RPMI8226 (cell line): ENCODE measurements around the gene REM2.
"Not testable (repeated sequence)": the region's sequence is repeated elsewhere in the genome, so short reads cannot be mapped to it uniquely, and the experiment has no call there.

ENCODE experiments used
- DNase-seq: peaks from one replicate; pipeline ENCODE4 v3.0.0-alpha.2; 2015

REM2 gene

GRCh38 chr14:22900081-22900799 lies 17.2 kb downstream of the REM2 start:
- DNase-seq: peak; percentile 72

- DNase-seq: no peak
These were observed 18.8 kb downstream of the REM2 start for GRCh38 chr14:22901799-22902198.

GRCh38 chr14:22903742-22904087 lies 20.7 kb downstream of the REM2 start:
- no peak for DNase-seq

DNA sequence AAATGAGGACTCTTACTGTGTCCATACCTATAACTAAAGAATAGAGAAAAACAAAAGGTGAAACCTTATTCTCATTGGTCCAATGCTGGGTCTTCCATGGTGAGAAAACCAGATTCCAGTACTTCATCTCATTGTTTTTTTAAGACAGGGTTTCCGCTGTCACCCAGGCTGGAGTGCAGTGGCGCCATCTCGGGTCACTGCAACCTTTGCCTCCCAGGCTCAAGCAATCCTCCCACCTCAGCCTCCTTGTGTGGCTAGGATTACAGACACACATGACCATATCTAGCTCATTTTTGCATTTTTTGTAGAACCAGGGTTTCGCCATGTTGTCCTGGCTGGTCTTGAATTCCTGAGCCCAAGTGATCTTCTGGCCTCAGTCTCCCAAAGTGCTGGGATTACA lies 22.6 kb downstream of the REM2 start:
- no peak for DNase-seq

DNA sequence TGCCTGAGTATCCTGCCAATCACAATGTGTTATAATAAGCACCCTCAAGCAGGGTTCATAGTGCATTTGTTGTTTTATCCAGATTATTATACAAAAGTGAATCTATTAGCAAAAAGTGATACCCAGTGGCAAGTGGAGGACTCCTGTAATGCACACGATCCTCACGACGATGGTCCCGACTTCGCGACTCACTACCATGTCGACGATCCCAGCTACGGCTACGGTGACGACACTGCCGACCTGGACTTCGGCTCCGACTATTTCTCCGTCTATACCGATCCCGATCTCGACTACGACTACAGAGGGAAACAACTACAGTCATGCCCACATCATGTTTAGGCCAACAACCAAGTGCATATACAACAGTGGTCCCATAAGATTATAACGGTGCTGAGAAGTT lies 23.1 kb downstream of the REM2 start:
- no peak for DNase-seq

DNA sequence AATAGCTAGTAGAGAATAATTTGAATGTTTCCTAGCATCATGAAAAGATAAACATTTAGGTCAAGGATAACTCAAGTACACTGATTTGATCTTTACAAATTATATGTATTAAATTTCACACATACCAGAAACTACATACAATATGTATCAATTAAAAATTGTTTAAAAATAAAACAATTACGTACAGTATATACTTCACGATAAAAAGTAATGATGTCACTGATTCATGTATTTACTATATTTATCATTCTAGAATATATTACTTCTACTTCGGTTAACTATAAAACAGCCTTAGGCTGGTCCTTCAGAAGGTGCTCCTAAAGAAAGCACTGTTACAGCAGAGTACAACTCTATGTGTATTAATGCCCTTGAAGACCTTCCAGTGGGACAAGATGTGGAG lies 24.4 kb downstream of the REM2 start:
- DNase-seq: no peak

DNA sequence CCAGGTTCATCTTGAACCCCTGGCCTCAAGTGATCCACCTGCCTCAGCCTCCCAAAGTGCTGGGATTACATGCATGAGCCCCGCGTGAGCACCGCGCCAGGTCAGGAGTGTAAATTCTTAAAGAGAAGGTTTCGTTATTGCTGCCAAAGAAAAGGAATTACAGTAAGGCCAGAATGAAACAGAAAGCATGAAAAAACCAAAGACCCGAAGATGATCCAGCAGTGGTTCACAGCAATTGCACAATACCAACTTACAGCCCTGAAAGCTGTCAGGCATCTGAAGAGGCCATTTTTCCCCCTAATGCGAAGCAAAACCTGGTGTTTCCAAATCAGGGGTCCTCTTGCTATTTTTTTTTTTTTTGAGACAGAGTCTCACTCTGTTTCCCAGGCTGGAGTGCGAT lies 25.6 kb downstream of the REM2 start:
- DNase-seq: no peak

- no peak for DNase-seq
These were observed 27.9 kb downstream of the REM2 start for GRCh38 chr14:22910916-22911315.

- DNase-seq: not testable (repeated sequence)
These were observed 31.8 kb downstream of the REM2 start for GRCh38 chr14:22914836-22915235.

DNA sequence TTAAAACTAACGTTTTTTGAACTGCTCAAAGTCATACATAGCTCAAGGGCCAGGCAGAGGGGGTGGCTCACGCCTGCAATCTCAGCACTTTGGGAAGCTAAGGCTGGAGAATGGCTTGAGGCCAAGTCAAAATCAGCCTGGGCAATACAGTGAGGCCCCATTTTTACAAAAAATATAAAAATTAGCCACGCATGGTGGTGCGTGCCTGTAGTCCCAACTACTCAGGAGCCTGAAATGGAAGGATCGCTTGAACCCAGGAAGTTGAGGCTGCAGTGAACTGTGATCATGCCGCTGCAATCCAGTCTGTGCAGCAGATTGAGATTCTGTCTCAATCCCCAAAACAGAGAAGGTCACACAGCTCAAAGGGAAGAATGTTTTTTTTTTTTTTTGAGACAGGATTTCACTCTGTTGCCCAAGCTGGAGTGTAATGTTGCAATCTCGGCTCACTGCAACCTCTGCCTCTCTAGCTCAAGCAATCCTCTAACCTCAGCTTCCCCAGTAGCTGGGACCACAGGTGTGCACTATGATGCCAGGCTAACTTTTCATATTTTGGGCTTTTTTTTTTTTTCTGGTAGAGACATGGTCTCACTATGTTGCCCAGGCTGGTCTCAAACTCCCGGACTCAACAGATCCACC lies 33.0 kb downstream of the REM2 start:
- no peak for DNase-seq

GRCh38 chr14:22918804-22919600 lies 36.0 kb downstream of the REM2 start, which contains the start of gene RBM23:
TSS of gene RBM23 (minus strand) at chr14:22919149.
- peak; percentile 98 for DNase-seq

GRCh38 chr14:22919601-22919921 lies 36.5 kb downstream of the REM2 start:
- DNase-seq: no peak

DNA sequence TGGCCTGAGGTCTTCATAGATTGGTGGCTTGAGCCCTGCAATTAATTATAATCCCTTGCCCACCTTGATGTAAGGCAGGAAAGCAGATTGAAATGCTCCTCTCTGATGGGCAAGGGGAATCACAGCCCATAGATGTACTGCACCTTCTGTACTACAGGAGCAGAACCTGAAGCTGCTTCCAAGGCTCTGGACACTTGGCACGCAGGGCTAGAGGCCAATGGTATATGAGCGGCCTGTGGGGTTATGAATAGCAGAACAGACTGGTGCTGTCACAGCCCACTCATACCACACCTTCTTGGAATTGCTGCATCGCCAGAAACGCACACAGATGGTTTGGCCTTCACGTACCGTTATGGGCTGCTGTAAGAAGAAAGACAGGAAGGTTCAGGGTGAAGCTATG lies 37.7 kb downstream of the REM2 start:
- no peak for DNase-seq

DNA sequence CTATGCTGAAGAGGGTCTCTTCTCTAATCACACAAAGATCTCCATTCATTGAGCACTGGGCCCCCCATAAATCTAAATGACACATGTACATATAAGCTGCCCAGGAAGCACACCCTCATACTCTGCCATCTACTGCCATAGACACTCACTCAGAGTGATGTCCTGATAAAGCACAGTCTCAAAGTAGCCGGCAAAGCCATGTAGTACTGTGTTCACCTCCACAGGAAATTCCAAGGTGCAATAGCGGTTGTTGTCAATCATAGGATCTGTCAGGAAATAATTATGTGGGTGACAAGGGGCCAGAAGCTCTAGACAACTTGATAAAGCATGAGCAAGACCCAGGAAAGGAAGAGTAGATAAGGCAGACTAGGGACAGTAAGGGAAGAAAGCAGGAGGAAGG lies 39.3 kb downstream of the REM2 start:
- DNase-seq: no peak

GRCh38 chr14:22923746-22924145 lies 40.7 kb downstream of the REM2 start:
- no peak for DNase-seq

DNA sequence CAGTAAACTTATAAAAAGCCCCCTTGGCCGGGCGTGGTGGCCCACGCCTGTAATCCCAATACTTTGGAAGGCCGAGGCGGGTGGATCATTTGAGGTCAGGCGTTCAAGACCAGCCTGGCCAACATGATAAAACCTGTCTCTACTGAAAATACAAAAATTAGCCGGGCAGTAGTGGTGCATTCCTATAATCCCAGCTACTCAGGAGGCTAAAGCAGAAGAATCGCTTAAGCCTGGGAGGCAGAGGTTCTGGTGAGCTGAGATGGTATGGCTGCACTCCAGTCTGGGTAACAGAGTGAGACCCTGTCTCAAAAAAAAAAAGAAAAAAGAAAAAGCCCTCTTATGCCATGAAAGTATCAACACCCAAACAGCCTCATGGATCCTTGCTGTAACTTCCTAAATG lies 42.5 kb downstream of the REM2 start:
- no peak for DNase-seq

DNA sequence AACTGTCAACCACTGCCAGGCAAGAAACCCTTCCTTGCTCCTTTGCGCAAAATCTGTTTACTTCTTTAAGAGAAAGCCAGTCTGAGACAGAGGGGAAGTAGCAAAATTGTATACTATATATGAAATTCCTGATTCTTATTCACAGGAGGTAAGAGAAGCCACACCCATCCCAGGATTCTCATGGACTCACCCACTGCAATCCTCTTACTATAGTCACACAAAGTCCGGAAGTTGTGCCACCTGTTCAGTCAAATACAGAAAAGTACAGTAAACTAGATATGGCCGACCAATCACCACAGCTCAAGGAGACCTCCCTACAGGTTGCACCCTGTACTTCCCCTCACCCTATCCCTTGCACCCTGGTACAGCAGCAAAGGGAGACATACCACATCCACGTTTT lies 43.3 kb downstream of the REM2 start:
- no peak for DNase-seq

GRCh38 chr14:22928237-22929103 lies 45.4 kb downstream of the REM2 start:
- DNase-seq: no peak

- DNase-seq: peak; percentile 96
These were observed 46.3 kb downstream of the REM2 start, which contains the start of gene PRMT5 for GRCh38 chr14:22929104-22929960. TSS of gene PRMT5 (minus strand) at chr14:22929376. CDS start at chr14:22929361, 15 bp downstream.

DNA sequence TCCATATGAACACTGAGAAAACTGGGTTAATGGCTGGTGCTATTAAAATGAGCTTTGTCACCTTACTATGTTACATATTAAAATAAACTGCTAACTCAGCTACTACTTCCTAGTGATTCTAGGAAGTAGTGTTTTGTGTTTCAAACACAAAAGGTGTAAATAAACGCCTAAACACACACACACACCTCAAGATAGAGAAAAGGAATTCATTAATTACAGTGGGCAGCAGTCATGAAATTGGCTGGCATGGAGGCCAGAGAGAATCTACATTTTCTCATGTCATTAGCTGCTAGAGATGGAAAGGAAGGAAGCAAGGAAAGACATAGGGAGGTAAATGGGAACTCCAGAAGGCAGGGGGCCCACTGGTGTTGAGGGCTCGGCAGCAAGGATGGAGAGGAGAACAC lies 46.9 kb downstream of the REM2 start:
- no peak for DNase-seq

DNA sequence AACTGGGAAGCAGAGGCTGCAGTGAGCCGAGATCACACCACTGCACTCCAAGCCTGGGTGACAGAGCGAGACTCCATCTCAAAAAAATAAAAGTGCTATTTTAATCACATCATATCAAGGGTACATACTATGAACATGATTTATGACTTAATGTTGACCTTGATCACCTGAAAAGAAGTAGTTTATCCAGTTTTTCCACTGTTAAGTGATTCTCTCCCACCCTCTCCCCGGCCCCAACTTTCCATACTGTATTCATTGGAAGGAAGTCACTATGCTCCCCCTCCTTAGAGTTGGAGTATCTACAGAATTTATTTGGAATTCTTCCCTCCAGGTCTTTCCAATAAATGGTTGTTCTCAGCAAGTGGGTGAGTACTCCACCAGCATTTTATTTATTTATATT lies 49.1 kb downstream of the REM2 start:
- no peak for DNase-seq

DNA sequence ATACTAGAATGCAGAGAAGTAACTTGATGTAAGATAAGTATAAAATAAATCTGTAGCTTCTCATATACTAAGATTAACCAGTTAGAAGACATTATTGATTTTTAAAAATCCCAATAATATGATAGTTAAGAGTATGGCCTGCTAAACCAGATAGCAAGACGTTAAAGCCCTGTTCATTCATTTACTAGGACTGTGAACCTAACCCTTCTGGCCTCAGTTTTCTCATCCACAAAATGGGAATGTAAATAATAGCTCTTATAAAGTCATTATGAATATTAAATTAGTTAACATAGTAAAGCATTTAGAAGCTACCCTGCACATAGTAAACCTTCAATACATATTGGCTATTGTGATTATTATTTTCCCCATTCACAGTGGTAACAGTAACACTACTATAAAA lies 52.1 kb downstream of the REM2 start:
- DNase-seq: no peak
